ENCODE measurements around the gene BRD3OS.

Gene BRD3OS

DNA sequence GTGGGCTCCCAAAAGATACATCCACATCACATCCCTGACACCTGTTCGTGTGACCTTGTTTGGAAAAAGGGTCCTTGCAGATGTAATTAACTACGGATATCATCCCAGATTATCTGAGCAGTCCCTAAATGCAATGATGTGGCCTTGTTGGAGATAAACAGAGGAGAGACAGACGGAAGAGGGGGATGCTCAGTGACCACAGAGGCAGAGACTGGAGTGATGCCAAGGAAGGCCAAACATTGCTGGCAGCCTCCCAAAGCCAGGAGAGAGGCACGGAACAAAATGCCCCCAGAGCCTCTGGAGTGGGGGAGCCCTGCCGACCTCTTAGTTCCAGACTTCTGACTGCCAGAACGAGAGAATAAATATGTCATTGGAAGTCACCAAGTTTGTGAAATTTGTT lies 18.1 kb upstream of the BRD3OS start:
- peak; percentile 46 for DNase-seq

DNA sequence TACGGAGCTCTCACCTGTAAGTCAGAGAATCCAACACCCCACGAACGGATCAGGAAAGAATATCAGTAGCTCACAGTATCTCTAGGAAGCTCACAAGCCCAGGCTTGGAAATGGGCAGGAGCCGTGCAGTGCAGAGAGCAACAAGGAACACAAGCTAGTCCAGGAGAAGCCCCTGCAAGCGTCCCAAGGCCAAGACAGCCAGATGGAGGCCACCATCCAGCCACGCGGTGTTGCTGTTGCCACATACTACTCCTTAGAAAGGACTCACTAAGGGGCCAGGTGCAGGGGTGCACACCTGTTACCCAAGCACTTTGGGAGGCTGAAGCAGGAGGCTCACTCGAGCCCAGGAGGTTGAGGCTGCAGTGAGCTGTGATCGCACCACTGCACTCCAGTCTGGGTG lies 17.7 kb upstream of the BRD3OS start:
- DNase-seq = no peak

DNA sequence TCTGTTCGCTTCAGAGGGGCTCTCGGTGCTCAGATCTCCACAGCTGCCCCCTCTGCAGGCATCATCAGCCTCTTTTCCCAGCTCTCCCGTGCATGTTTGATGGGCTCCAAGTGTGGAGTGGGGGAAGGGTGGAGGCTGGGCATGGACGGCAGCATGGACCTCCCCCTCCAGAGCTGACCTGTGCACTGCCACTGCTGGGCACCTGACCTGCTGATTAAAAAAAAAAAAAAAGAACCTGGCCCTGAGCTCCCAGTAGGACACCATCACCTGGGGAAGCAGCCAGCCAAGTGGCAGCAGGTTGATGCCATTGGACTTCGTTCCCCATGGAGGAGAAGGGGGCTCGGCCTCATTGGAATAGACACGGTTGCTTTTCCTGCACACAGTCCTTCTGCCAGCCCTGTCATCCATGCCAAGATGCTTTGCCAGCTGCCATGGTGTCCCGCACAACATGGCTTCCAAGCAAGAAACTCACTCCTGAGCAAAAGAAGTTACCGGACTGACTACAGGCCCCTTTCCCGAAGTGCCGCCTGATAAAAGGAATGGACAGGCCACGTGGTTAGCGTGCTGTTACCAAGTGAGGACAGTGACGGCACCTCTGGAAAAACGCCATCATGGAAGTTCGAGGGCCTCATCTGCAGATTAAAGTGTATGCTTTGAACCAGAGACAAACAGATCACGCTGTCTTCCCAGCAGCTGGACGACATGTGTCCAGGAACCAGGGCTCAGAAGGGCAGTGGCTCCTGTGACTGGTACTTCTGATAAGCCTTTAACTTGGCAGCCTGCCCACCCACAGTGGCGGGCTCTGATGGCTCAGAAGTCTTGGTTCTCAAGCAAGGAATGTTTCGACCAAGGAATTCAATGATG lies 14.7 kb upstream of the BRD3OS start:
- peak; percentile 34 for DNase-seq

DNA sequence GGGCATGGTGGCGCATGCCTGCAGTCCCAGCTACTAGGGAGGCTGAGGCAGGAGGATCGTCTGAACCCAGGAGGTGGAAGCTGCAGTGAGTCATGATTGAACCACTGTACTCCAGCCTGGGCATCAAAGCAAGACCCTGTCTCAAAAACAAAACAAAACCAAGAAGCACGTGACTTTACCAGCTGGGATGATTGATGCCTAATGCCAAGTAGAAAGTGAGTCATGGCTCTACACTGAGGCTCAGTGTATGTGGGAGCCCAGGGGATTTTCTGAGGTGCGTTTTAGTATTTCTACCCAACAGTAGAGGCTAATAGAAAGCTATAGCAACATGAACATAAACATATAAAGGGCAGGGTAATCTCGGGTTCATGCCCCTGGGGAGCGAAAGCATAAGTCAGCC lies 13.9 kb upstream of the BRD3OS start:
- DNase-seq = no peak

DNA sequence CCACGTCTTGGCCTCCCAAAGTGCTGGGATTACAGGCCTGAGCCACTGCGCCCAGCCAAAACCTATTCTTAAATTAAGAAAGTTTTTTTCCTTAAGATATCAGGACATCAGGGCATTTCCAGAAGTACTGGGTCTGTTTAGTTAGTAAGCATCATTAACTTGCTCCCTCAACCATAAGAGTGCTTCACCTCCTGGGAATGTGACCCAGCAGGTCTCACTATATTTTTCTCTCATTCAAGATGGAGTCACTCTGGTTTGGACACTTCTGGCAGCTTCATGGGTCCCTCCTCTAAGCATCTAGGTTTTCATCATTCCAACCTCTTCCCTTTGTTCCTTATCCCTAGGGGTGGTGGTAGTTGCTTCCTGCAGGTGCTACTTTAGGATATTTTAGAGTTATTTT lies 10.3 kb upstream of the BRD3OS start:
- peak; percentile 16 for DNase-seq

DNA sequence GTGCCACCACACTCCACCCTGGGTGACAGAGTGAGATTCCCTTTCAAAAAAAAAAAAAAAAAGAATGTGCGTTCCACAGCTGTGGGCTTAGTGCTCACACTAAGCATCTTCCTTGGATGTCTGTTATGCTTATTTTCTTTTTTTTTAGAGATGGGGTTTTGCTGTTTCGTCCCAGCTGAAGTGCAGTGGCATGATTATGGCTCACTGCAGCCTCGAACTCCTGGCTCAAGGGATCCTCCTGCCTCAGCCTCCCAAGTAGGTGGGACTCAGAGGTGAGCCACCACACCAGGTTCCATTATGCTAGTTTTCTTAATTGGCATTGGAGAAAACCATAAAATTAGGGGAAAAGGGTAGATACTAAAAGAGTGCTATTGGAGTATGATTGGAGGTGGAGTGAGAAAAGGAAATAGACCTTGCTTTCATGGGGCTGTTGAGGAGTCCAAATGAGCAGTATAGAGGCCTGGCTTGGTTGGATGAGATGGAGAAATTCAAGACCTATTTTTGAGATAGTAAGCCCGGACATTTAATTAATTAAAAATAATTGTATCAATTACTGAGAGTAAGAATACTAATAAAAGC lies 978 bp upstream of the BRD3OS start:
- DNase-seq = no peak

DNA sequence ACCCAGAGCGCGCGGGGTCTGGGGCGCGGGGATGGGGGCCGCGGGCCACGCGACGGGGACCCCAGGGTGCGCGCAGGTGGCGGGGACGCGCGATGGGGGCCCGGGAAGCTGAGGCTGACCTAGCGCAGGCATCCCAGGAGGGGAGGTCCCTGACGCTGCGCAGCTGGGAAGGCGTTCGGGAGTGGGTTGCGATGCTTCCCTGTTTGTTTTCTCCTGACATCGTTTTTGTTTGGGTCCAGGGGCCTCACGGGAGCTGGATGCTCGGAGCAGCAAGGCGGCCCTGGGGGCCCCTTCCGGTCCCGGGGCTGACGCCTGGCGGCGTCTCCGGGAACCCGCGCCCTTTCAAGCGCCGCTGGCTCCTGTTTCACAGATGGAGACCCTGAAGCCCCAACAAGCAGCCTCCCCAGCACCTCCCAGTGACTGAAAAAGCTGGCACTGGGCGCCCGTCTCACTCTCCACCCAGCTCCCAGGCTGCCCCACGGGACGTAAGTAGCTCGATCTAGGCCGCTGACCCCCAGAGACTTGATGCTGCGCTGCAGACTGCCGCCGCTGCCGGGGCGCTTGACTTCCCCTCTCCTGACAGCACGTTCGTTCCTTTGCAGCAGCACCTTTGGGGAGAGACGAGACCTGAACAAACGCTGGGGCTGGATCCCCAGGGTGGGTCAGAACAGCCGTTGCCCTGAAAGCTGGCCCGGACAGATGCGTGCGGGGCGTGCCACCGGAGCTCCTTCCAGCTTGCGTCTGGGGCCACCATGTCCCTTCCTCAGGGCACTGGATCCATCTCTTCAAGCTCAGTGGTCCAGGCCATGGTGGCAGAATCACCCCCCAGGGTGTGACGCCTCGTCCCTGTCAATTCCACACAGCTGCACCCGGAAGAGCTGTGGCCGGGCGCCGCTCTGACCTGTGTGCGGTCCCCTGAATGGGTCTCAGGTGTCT lies 593 bp downstream of the BRD3OS start:
- peak; percentile 18 for DNase-seq

DNA sequence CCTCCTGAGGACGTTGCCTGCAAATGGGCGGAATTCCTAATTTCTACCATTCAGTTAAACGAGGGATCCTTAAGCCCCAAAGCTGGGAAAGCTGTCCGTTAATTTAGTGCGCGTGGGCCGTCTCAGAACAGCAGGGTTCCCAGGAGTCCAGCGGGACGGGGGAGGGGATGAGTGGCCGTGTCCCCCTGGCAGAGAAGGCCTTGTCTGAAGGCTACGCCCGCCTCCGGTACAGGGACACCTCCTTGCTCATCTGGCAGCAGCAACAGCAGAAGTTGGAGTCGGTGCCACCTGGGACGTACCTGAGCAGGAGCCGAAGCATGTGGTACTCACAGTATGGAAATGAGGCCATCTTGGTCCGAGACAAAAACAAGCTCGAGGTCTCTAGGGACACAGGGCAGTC lies 1.3 kb downstream of the BRD3OS start:
- DNase-seq = no peak

DNA sequence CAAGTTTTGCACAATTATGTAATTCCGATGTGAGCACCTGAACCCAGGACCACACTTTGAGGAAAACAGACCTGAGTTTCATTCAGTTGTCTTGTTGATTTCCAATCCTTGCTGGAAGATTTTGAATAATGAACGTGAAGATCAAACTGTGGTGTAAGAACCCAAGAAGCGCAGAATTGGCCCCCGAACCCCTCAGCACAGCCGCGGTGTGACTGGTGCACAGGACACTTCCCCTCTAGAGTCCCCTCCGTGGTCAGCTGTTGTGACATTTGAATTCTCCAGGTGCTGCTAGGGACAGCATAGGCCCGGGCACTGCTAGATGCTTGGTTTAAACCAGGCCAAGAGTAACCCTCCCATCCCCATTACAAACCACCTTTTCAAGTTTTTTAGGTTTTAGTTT lies 1.7 kb downstream of the BRD3OS start:
- DNase-seq = no peak

DNA sequence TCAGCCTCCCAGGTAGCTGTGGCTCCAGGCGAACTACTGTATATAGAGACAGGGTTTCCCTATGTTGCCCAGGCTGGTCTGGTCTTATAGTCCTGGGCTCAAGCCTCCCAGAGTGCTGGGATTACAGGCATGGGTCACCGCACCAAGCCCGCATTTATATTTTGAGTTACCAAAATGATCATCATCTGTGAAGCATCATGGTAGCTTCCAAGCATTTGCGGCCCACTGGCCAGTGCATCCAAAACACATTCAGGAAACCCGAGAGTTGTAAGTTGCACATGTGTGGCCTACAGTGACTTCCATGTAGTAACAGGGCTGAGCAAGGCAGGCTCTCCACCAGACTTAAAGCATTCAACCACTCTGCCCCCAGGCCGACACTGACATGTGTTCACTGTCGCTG lies 2.3 kb downstream of the BRD3OS start:
- DNase-seq = no peak

DNA sequence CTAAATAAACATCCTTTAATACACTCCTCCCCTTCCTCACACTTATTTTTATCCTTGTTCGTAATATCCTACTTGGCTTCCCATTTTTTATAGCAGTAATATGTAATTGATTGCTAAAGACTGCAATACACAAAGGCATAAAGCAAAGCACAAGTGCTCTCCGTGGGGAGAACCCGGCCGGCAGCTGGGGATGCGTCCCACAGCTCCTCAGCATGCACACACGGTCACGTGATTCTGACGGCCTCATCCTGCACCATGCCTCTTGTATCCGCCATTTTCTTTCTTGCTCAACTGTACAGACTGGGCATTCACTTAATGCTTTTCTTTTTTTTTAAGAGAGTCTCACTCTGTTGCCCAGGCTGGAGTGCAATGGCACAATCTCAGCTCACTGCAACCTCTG lies 2.8 kb downstream of the BRD3OS start:
- no peak for DNase-seq

DNA sequence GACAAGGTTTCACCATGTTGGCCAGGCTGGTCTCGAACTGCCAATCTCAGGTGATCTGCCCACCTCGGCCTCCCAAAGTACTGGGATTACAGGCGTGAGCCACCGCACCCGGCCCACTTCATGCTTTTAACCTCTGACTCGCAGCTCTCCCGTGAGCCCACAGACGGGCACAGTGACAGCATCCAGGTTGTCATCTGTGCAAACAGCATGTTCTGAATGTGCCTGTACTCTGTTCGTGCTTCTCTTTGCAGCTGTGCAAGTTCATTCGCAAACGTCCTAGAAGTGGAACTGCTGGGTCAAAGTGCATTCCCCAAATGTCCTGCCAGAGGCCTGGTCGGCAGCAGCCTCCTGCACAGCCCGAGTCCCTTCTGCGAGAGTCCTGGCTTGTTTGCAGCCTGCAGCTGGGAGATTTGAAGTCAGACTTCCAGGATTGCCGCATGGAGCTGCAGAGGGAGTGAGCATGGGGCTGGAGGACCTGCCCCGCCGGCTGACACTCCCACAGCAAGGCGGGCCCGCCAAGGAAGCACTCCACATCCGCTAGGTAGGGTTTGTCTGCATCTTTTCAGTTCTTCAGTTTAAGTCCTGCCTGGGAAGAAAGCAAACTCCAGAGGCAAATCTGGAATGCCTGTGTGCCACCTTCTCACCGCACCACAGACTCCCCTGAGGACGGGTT lies 3.4 kb downstream of the BRD3OS start:
- no peak for DNase-seq

DNA sequence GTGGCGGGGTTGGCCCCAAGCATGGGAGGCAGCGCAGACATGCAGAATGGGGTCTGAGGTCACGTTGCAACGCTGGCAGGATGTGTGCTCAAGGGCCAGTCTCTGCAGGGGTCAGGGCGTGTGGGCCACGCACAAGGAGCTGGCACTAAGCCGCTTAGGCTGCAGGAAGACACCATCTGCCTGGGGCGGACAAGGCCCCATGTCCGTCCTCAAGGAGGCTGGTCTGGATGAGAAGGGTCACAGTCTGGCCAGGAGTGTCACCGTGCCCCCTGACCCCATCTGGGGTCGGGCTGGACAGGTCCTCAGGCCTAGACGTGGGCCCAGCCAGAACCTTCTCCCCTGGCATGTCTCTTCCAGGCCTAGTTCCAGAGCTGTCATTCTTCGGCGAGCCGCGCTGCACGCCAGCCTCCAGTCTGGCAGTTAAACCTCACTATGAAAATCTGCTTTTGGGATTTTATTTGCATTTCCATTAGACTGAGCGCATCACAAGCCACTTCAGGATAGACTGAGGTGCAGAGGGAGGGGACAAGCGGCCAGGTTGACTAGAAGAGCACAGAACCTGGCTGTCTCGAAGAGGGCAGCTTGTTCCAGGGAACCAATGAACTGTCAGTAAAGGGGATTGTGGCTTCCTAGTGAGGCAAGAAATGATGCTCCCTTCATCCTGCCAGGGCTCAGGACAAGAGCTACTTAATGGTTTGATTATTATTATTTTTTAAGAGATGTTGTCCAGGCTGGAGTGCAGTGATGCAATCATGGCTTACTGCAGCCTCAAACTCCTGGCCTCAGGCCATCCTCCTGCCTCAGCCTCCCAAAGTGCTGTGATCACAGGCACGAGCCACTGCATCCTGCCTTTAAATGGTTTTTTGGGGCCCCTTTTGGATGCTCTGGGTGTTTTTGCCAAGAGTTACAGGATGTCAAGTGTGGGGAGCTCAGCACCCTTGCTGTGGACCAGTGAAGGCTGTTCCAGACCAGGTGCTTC lies 4.3 kb downstream of the BRD3OS start:
- DNase-seq = no peak

DNA sequence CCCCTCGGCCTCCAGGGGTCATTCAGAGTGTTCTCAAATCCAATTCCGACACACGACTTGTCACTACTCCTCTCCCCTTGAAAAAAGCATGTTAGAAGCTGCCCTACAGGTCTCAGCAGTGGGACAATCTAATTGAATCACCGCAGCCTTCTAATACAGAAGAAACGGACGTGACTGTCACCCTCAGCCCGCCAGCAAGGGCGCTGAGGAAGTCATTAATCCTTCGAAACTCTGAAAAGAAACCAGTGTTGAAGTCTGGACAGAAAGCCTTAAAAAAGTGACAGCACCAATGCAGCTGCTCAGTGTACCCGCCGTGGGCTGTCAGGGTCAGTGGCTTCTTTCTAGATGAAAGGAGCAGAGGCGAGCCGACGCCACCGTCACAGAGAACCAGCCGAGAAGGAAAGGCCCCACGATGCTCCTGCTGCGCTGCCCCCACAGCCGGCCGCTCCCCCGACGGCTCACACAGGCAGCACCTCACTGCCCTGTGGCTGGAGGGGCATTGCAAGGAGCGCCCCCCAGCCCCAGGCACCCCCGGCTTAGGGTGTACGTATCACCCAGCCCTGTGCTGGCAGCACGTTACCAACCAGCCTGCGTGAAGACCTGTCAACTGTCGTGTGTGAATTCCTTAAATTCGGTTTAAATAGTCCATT lies 5.7 kb downstream of the BRD3OS start:
- no peak for DNase-seq

DNA sequence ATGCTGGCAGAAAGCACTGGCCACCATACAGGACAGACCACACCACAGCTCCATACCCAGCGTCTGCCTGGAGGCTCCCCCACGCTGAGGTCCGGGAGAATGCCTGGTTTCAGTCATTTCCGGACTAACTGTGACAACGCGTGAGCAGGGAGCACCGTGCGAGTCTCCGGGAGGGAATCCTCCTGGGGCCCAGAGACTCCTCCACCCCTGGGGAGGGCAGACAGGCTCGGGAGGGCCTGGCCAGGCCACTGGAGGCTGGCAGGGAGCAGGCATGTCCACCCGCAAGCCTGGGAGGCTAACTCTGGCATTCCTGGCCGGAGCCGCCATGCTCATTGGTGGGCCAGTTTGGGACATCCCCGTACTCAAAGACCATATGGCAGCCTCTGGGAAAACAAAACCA lies 6.5 kb downstream of the BRD3OS start:
- DNase-seq = no peak

DNA sequence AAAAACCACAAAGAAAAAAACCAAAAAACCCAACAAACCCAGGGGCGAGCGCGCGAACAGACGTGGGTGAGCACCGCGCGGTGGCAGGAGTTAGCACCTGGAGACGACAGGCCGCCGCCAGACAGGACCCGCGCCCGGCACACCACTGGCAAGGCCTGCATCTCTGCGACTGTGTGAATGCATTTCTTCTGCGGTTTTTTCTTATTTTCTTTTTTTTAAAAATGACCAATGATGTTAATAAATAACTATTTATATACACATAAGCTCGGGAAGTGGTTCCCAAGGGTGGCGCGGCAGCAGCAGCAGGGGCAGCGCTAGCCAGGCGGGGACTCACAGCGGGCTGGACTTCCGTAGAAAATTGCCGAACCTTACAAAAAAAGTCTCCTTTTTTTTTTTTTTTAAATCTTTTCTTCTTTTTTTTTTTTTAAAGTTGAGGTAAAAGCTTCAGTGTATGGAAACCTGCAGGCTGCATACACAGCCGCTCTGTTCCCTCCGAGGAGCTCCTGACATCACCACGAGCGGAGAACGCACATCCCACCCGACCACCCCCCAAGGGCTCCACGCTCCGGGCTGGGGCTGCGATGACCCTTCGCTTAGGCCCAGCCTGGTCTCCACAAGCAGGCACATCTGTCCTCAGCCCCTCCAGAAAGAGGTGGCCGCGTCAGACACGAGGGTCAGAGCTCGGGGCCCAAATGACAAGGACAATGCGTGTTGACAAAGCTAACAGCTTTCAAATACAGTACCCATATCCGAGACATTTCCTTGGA lies 7.4 kb downstream of the BRD3OS start:
- DNase-seq = no peak

DNA sequence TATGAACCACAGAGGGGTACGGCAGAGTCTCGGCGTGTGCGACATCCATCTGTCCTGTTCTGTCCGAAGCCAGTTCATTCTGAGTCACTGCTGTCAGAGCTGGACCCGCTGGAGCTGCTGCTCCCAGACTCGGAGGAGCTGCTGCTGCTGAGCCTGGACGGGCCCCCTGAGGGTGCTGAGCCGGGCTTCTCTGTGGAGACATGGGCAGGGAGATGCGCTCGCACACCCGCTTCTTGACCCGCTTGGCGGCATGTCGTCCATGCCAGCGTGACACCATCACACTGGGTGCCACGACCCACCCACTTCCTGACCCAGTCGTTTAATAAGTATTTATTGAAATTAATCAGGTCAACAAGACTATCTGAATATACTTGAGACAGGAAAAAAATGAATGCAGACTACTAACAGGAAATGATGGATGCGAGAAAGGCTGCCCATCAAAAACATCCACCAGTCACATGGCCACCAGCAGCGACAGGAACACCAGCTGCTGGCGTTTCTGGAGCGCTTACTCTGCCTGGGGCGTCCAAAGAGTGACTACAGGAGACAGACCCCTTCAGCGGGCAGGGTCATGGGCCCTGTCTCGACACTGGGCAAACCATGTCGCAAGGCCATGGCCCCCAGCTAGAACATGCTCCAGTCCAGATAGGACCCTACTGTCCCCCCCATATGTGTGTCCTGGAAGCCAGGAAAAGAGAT lies 8.4 kb downstream of the BRD3OS start:
- DNase-seq = no peak

DNA sequence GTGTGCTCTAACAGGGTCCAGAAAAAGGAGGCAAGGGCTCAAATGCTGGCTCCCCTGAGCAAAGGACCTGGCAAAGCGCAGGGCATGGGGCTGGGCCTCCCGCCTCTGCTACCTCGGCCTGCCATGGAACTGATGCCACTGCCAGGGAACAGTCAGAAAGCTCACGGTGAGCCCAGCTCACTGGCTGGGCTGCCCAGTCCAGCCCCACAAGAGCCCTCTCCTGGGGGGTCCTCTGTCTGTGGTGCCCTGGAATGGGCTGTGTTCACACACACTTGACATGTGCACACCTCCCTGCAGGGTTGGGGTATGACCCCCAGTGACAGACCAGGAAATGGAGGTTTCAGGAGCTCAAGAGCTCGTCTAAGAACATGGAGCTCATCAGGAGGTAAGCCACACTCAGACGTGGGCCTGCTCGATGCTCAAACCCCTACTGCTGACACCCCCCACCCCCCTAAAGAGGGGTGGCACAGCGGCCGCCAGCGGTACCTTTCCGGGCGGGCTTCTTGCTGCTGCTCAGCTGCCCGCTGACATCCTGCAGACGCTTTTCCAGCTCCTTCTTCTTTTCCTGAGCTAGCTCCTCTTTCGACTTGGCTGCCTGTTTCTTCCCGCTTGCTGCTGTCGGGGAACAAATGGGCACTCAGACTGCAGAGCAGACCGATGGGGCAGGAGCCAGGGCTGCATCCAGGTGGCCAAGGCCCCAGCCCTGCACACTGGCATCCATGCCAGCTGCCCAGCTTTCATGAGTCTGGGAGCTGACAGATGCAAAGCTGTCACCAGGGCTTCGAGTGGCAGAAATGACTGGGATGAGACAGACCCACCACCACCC lies 9.1 kb downstream of the BRD3OS start:
- DNase-seq = no peak
